Mammary epithelial cell (primary cell): ENCODE measurements around the gene TIE1.

Source experiments
- CTCF ChIP-seq, 2 donors: IDR thresholded peaks in 1 of 2; conservative IDR thresholded peaks in 1 of 2; 2 replicates each; pipeline ENCODE4 v1.5.1; 2011 to 2012; ENCODE audit warnings: inconsistent platforms in 2 of 2, low read length in 2 of 2, mild to moderate bottlenecking in 2 of 2, control low read depth in 1 of 2, low read depth in 1 of 2; ENCODE audit not compliant: insufficient read depth in 1 of 2; ENCODE audit errors: extremely low read depth in 1 of 2
- EZH2 ChIP-seq: IDR thresholded peaks from 2 replicates; pipeline ENCODE4 v1.6.1; 2012; ENCODE audit warnings: low read length, inconsistent platforms, borderline replicate concordance

- TF ChIP-seq CTCF (conservative IDR thresholded peaks at IDR 0.05 in 1 of 2, IDR thresholded peaks at IDR 0.05 in 1 of 2; ENCODE audit: extremely low read depth in 1 of 2, insufficient read depth in 1 of 2, low read depth in 1 of 2, low read length in 2 of 2) (no peak), EZH2 (no peak)
Measured at GRCh38 chr1:43318831-43319230, 18.0 kb downstream of the TIE1 start.
